GM21515 (cell line): ENCODE results near the gene TMEM108.
"Not testable (repeated sequence)": the region's sequence is repeated elsewhere in the genome, so short reads cannot be mapped to it uniquely, and the experiment has no call there.

Experiments
- ATAC-seq: cut with Tn5 transposase; IDR thresholded peaks from one replicate; pipeline ENCODE4 v1.9.1; 2021; ENCODE audit not compliant: unreplicated experiment

The TMEM108 gene

GRCh38 chr3:133038089-133038730 lies at the start of gene TMEM108:
Gene TMEM108 (plus strand): TSS chr3:133038391.
- no peak for ATAC-seq

- ATAC-seq = no peak
These were observed 42.2 kb upstream of the TMEM108 start for GRCh38 chr3:132995971-132996370.

- no peak for ATAC-seq
These were observed 40.6 kb upstream of the TMEM108 start for GRCh38 chr3:132997404-132998185.

GRCh38 chr3:133005032-133005431 lies 33.2 kb upstream of the TMEM108 start:
- not testable (repeated sequence) for ATAC-seq

- no peak for ATAC-seq
These were observed 30.6 kb upstream of the TMEM108 start for GRCh38 chr3:133007601-133008000.

GRCh38 chr3:133014325-133014724 lies 23.9 kb upstream of the TMEM108 start:
- no peak for ATAC-seq

- ATAC-seq = not testable (repeated sequence)
These were observed 22.6 kb upstream of the TMEM108 start for GRCh38 chr3:133015573-133015972.

GRCh38 chr3:133016838-133017309 lies 21.3 kb upstream of the TMEM108 start:
- no peak for ATAC-seq

- ATAC-seq = no peak
These were observed 19.3 kb upstream of the TMEM108 start for GRCh38 chr3:133018921-133019320.

- ATAC-seq = no peak
These were observed 17.0 kb upstream of the TMEM108 start for GRCh38 chr3:133021206-133021605.

GRCh38 chr3:133023362-133023761 lies 14.8 kb upstream of the TMEM108 start:
- ATAC-seq = no peak

GRCh38 chr3:133025546-133025945 lies 12.6 kb upstream of the TMEM108 start:
- ATAC-seq = no peak

- ATAC-seq = no peak
These were observed 5.9 kb upstream of the TMEM108 start for GRCh38 chr3:133032301-133032700.

GRCh38 chr3:133037436-133037835 lies 755 bp upstream of the TMEM108 start:
- ATAC-seq = no peak

- no peak for ATAC-seq
These were observed 662 bp downstream of the TMEM108 start for GRCh38 chr3:133038731-133039375.

GRCh38 chr3:133040696-133041523 lies 2.7 kb downstream of the TMEM108 start:
- ATAC-seq = peak; percentile 62

GRCh38 chr3:133041524-133041829 lies 3.3 kb downstream of the TMEM108 start:
- no peak for ATAC-seq

GRCh38 chr3:133042778-133043177 lies 4.6 kb downstream of the TMEM108 start:
- ATAC-seq = no peak

GRCh38 chr3:133047980-133048379 lies 9.8 kb downstream of the TMEM108 start:
- no peak for ATAC-seq

- ATAC-seq = no peak
These were observed 11.3 kb downstream of the TMEM108 start for GRCh38 chr3:133049491-133049890.

GRCh38 chr3:133050891-133051290 lies 12.7 kb downstream of the TMEM108 start:
- ATAC-seq = no peak
